GM10847 (cell line): ENCODE data around the gene TNFRSF12A.

Experiments
- POLR2A ChIP-seq: IDR thresholded peaks from 2 replicates; pipeline ENCODE4 v1.6.1; 2011; ENCODE audit not compliant: insufficient read length; ENCODE audit errors: extremely low read depth

TNFRSF12A gene

GRCh38 chr16:3001316-3001715 is 18.9 kb upstream of the TNFRSF12A start:
- no peak for TF ChIP-seq POLR2A

GRCh38 chr16:3003582-3004270 is 16.4 kb upstream of the TNFRSF12A start:
- no peak for TF ChIP-seq POLR2A

GRCh38 chr16:3004319-3004718 is 15.8 kb upstream of the TNFRSF12A start:
- TF ChIP-seq POLR2A: no peak

- TF ChIP-seq POLR2A: no peak
Measured at GRCh38 chr16:3004781-3005284, 15.3 kb upstream of the TNFRSF12A start.

- TF ChIP-seq POLR2A: no peak
Measured at GRCh38 chr16:3007059-3007956, 12.9 kb upstream of the TNFRSF12A start.

GRCh38 chr16:3007957-3008689 is 12.0 kb upstream of the TNFRSF12A start:
- TF ChIP-seq POLR2A: no peak

GRCh38 chr16:3008690-3009037 is 11.5 kb upstream of the TNFRSF12A start:
- TF ChIP-seq POLR2A: no peak

- TF ChIP-seq POLR2A: no peak
Measured at GRCh38 chr16:3009568-3010390, 10.4 kb upstream of the TNFRSF12A start.

GRCh38 chr16:3010510-3010909 is 9.7 kb upstream of the TNFRSF12A start:
- no peak for TF ChIP-seq POLR2A

- no peak for TF ChIP-seq POLR2A
Measured at GRCh38 chr16:3012246-3012645, 7.9 kb upstream of the TNFRSF12A start.

- TF ChIP-seq POLR2A: no peak
Measured at GRCh38 chr16:3012828-3013420, 7.2 kb upstream of the TNFRSF12A start, which contains the start of gene CLDN9. CLDN9 (plus strand) TSS chr16:3012923; CDS start chr16:3013363, 440 bp downstream.

- no peak for TF ChIP-seq POLR2A
Measured at GRCh38 chr16:3013491-3013951, 6.6 kb upstream of the TNFRSF12A start.

GRCh38 chr16:3013998-3014690 is 6.0 kb upstream of the TNFRSF12A start:
- no peak for TF ChIP-seq POLR2A

GRCh38 chr16:3014971-3015370 is 5.2 kb upstream of the TNFRSF12A start:
- no peak for TF ChIP-seq POLR2A
